GM19395 (cell line): ENCODE data around the gene EIF2AK2.
A peak's percentile ranks its signal among the peaks of the same experiment; 100 is the strongest.

Experiments used
- ATAC-seq: cut with Tn5 transposase; IDR thresholded peaks from one replicate; pipeline ENCODE4 v1.9.1; 2021; ENCODE audit warnings: mild to moderate bottlenecking, moderate library complexity; ENCODE audit not compliant: unreplicated experiment

Gene EIF2AK2

GRCh38 chr2:37104178-37104577 lies 52.6 kb downstream of the EIF2AK2 start:
- ATAC-seq: no peak

- ATAC-seq: no peak
Measured at GRCh38 chr2:37102588-37102987, 54.2 kb downstream of the EIF2AK2 start.

- ATAC-seq: no peak
Measured at GRCh38 chr2:37100054-37100453, 56.7 kb downstream of the EIF2AK2 start.

GRCh38 chr2:37098416-37099118 lies 58.2 kb downstream of the EIF2AK2 start:
- no peak for ATAC-seq

- no peak for ATAC-seq
Measured at GRCh38 chr2:37096568-37096967, 60.2 kb downstream of the EIF2AK2 start.

GRCh38 chr2:37091873-37092272 lies 64.9 kb downstream of the EIF2AK2 start:
- peak; percentile 57 for ATAC-seq

GRCh38 chr2:37090019-37090477 lies 66.7 kb downstream of the EIF2AK2 start:
- peak; percentile 85 for ATAC-seq

GRCh38 chr2:37085731-37086147 lies 71.0 kb downstream of the EIF2AK2 start:
- ATAC-seq: no peak

- ATAC-seq: no peak
Measured at GRCh38 chr2:37084797-37085196, 72.0 kb downstream of the EIF2AK2 start.

- peak; percentile 84 for ATAC-seq
Measured at GRCh38 chr2:37083873-37084794, 72.6 kb downstream of the EIF2AK2 start, which contains the start of the genes GPATCH11 and HEATR5B. Gene GPATCH11 (plus strand): TSS chr2:37084518. CDS start chr2:37088382, 3,864 bp downstream. Gene HEATR5B (minus strand): TSS chr2:37084372. CDS start chr2:37083414, 958 bp downstream.

GRCh38 chr2:37080689-37081088 lies 76.1 kb downstream of the EIF2AK2 start:
- ATAC-seq: no peak

GRCh38 chr2:37080266-37080665 lies 76.5 kb downstream of the EIF2AK2 start:
- no peak for ATAC-seq

GRCh38 chr2:37070931-37071330 lies 85.8 kb downstream of the EIF2AK2 start:
- ATAC-seq: no peak

- ATAC-seq: no peak
Measured at GRCh38 chr2:37068686-37069085, 88.1 kb downstream of the EIF2AK2 start.

- ATAC-seq: no peak
Measured at GRCh38 chr2:37061776-37062175, 95.0 kb downstream of the EIF2AK2 start.

- no peak for ATAC-seq
Measured at GRCh38 chr2:37061013-37061711, 95.6 kb downstream of the EIF2AK2 start.

GRCh38 chr2:37060446-37060845 lies 96.3 kb downstream of the EIF2AK2 start:
- ATAC-seq: no peak

GRCh38 chr2:37059841-37060240 lies 96.9 kb downstream of the EIF2AK2 start:
- no peak for ATAC-seq

- ATAC-seq: no peak
Measured at GRCh38 chr2:37052600-37053332, 104.0 kb downstream of the EIF2AK2 start.
